HG03354 (cell line): Measurements from ENCODE around the gene TNF.

ENCODE experiments used
- ATAC-seq: cut with Tn5 transposase; IDR thresholded peaks from one replicate; pipeline ENCODE4 v1.9.1; 2021; ENCODE audit warnings: mild to moderate bottlenecking; ENCODE audit not compliant: unreplicated experiment, poor library complexity, severe bottlenecking

The TNF gene

GRCh38 chr6:31568537-31568961, 6.8 kb upstream of the TNF start:
- peak; percentile 74 for ATAC-seq

- no peak for ATAC-seq
Measured at GRCh38 chr6:31569861-31570536, 5.4 kb upstream of the TNF start.

- ATAC-seq, result peak; percentile 43
Measured at GRCh38 chr6:31572041-31572911, 3.1 kb upstream of the TNF start, which contains the start of gene LTA. Gene LTA, plus strand, starts transcription at chr6:31572289. Its CDS starts 454 bp downstream, at chr6:31572743.

- no peak for ATAC-seq
Measured at GRCh38 chr6:31573239-31574105, 1.9 kb upstream of the TNF start.

GRCh38 chr6:31574106-31575061, 981 bp upstream of the TNF start:
- ATAC-seq, result no peak

GRCh38 chr6:31575952-31576685, 754 bp downstream of the TNF start:
- no peak for ATAC-seq

- no peak for ATAC-seq
Measured at GRCh38 chr6:31576897-31577578, 1.7 kb downstream of the TNF start.

- ATAC-seq, result no peak
Measured at GRCh38 chr6:31577579-31577966, 2.2 kb downstream of the TNF start.

- no peak for ATAC-seq
Measured at GRCh38 chr6:31578184-31579118, 3.1 kb downstream of the TNF start.

GRCh38 chr6:31579119-31579505, 3.7 kb downstream of the TNF start:
- ATAC-seq, result no peak

- ATAC-seq, result no peak
Measured at GRCh38 chr6:31579546-31580437, 4.4 kb downstream of the TNF start.

GRCh38 chr6:31580438-31580740, 5.0 kb downstream of the TNF start:
- no peak for ATAC-seq

GRCh38 chr6:31580807-31581433, 5.6 kb downstream of the TNF start:
- ATAC-seq, result peak; percentile 71

- no peak for ATAC-seq
Measured at GRCh38 chr6:31581434-31582229, 6.3 kb downstream of the TNF start.

- ATAC-seq, result no peak
Measured at GRCh38 chr6:31582230-31582643, 6.9 kb downstream of the TNF start, which contains the start of gene LTB. Gene LTB, minus strand, starts transcription at chr6:31582424. Its CDS starts 7 bp downstream, at chr6:31582417.
